Right lobe of liver (tissue), 4 donors: Measurements from ENCODE around the gene TRIM71.

Experiments used
- CTCF ChIP-seq, 4 donors: fragments of 200-600 bp in 3 of 4; fragments of 450-650 bp in 1 of 4; IDR thresholded peaks; one replicate each; pipeline versions ENCODE4 v1.5.1 to v1.8.0; 2016 to 2022; ENCODE audit warnings: antibody characterized with exemption in 4 of 4, mild to moderate bottlenecking in 2 of 4
- POLR2A ChIP-seq: fragments of 450-650 bp; IDR thresholded peaks from one replicate; pipeline ENCODE4 v1.6.1; 2017; ENCODE audit warnings: antibody characterized with exemption, mild to moderate bottlenecking
- donor health status: DM: no; HTN: no; CAD: no.
- donor health status: DM: no; HTN: no; CAD: no.
- donor health status: DM: no; HTN: yes; CAD: no.

- no peak for TF ChIP-seq CTCF (IDR thresholded peaks at IDR 0.05)
- no peak for TF ChIP-seq POLR2A
These were observed 14.0 kb downstream of the TRIM71 start for GRCh38 chr3:32831791-32832190.
